Measurements from ENCODE around the gene FIG4. TPM values are rescaled to one million over a fixed set of nuclear protein-coding genes. Genes with fewer than 3 reads are reported as not detected.

Gene FIG4
- total and polyA plus RNA-seq, 12 donors = 9.2 to 25.4 (median 17.8) TPM

GRCh38 chr6:109870089-109870410 lies 179.0 kb downstream of the FIG4 start:
- Histone ChIP-seq H3K36me3 (replicated peaks in 1 of 2) (no peaks in the 10 kb centered on the region), H3K4me1 (replicated peaks in 1 of 2) (peaks cover 0 to 9% of the 10 kb centered on the region in 2 donors), H3K27ac (no peak overlapping the region), H3K27me3 (no peaks in the 10 kb centered on the region), H3K4me3 (no peak overlapping the region), H3K9me3 (replicated peaks in 1 of 3) (no peaks in the 10 kb centered on the region)
- TF ChIP-seq POLR2A (IDR thresholded peaks at IDR 0.05) = no peak
- TF ChIP-seq CTCF (IDR thresholded peaks at IDR 0.05) = no peak
- 74 to 83% (median 77%) methylated on average over 5 of the region's 5 CpGs for WGBS, 4 donors
- intact Hi-C loops (cut with DNase I) = no loop called here
- no peak for DNase-seq

- Histone ChIP-seq H3K27ac (no peak overlapping the region), H3K4me3 (no peak overlapping the region), H3K4me1 (replicated peaks in 1 of 2) (peaks cover 0 to 7% of the 10 kb centered on the region in 2 donors), H3K27me3 (no peaks in the 10 kb centered on the region), H3K36me3 (replicated peaks in 1 of 2) (no peaks in the 10 kb centered on the region), H3K9me3 (replicated peaks in 1 of 3) (no peaks in the 10 kb centered on the region)
- WGBS, 4 donors = 67 to 93% (median 86%) methylated on average over 1 of the region's 1 CpG
- no peak for TF ChIP-seq POLR2A (IDR thresholded peaks at IDR 0.05)
- no peak for TF ChIP-seq CTCF (IDR thresholded peaks at IDR 0.05)
- intact Hi-C loops (cut with DNase I) = no loop called here
- DNase-seq = no peak
Observed at GRCh38 chr6:109872549-109872948, 181.5 kb downstream of the FIG4 start.

- no peaks in the 10 kb centered on the region for H3K36me3 ChIP-seq (replicated peaks in 1 of 2)
- peaks cover 0 to 3% of the 10 kb centered on the region in 2 donors for H3K4me1 ChIP-seq (replicated peaks in 1 of 2)
- H3K9me3 ChIP-seq (replicated peaks in 1 of 3) = no peaks in the 10 kb centered on the region
- H3K4me3 ChIP-seq = no peak overlapping the region
- H3K27ac ChIP-seq = no peak overlapping the region
- no peak for DNase-seq
- H3K27me3 ChIP-seq = no peaks in the 10 kb centered on the region
- no peak for TF ChIP-seq POLR2A (IDR thresholded peaks at IDR 0.05)
- TF ChIP-seq CTCF (IDR thresholded peaks at IDR 0.05) = no peak
- intact Hi-C loops (cut with DNase I) = no loop called here
- 71 to 90% (median 84%) methylated on average over 4 of the region's 4 CpGs for WGBS, 4 donors
Observed at GRCh38 chr6:109872968-109873545, 182.0 kb downstream of the FIG4 start.

- intact Hi-C loops (cut with DNase I) = no loop called here
- no peaks in the 10 kb centered on the region for H3K9me3 ChIP-seq (replicated peaks in 1 of 3)
- H3K27ac ChIP-seq = no peak overlapping the region
- WGBS, 4 donors = 90 to 95% (median 92%) methylated on average over 4 of the region's 4 CpGs
- H3K36me3 ChIP-seq (replicated peaks in 1 of 2) = no peaks in the 10 kb centered on the region
- H3K4me1 ChIP-seq (replicated peaks in 1 of 2) = peaks cover 0 to 3% of the 10 kb centered on the region in 2 donors
- TF ChIP-seq POLR2A (IDR thresholded peaks at IDR 0.05) (no peak), CTCF (IDR thresholded peaks at IDR 0.05) (no peak)
- no peaks in the 10 kb centered on the region for H3K27me3 ChIP-seq
- H3K4me3 ChIP-seq = no peak overlapping the region
- DNase-seq = no peak
Observed at GRCh38 chr6:109874086-109874485, 183.0 kb downstream of the FIG4 start.
